HG03196 (cell line): ENCODE data around the gene RPL37.
"Not testable (repeated sequence)": the region's sequence is repeated elsewhere in the genome, so short reads cannot be mapped to it uniquely, and the experiment has no call there.

Source experiments
- ATAC-seq: cut with Tn5 transposase; IDR thresholded peaks from one replicate; pipeline ENCODE4 v1.9.1; 2021; ENCODE audit not compliant: unreplicated experiment

The RPL37 gene

GRCh38 chr5:40797273-40798011 lies 37.6 kb downstream of the RPL37 start:
- peak; percentile 43 for ATAC-seq

GRCh38 chr5:40796487-40796889 lies 38.5 kb downstream of the RPL37 start:
- ATAC-seq = no peak

GRCh38 chr5:40794877-40795276 lies 40.1 kb downstream of the RPL37 start:
- not testable (repeated sequence) for ATAC-seq

- not testable (repeated sequence) for ATAC-seq
Observed at GRCh38 chr5:40794340-40794739, 40.7 kb downstream of the RPL37 start.

- ATAC-seq = not testable (repeated sequence)
Observed at GRCh38 chr5:40792691-40793090, 42.3 kb downstream of the RPL37 start.

- ATAC-seq = no peak
Observed at GRCh38 chr5:40791715-40792139, 43.3 kb downstream of the RPL37 start.

GRCh38 chr5:40790947-40791593 lies 44.0 kb downstream of the RPL37 start:
- no peak for ATAC-seq

- not testable (repeated sequence) for ATAC-seq
Observed at GRCh38 chr5:40788941-40789340, 46.1 kb downstream of the RPL37 start.

- no peak for ATAC-seq
Observed at GRCh38 chr5:40787986-40788385, 47.0 kb downstream of the RPL37 start.

- not testable (repeated sequence) for ATAC-seq
Observed at GRCh38 chr5:40786664-40787063, 48.4 kb downstream of the RPL37 start.

- ATAC-seq = no peak
Observed at GRCh38 chr5:40784916-40785315, 50.1 kb downstream of the RPL37 start.

- no peak for ATAC-seq
Observed at GRCh38 chr5:40784027-40784653, 50.9 kb downstream of the RPL37 start.

GRCh38 chr5:40781843-40782409 lies 53.1 kb downstream of the RPL37 start:
- no peak for ATAC-seq

GRCh38 chr5:40780858-40781257 lies 54.2 kb downstream of the RPL37 start:
- no peak for ATAC-seq

- no peak for ATAC-seq
Observed at GRCh38 chr5:40780199-40780598, 54.8 kb downstream of the RPL37 start.

- ATAC-seq = no peak
Observed at GRCh38 chr5:40779561-40779960, 55.5 kb downstream of the RPL37 start.

- ATAC-seq = no peak
Observed at GRCh38 chr5:40778133-40778532, 56.9 kb downstream of the RPL37 start.

- ATAC-seq = no peak
Observed at GRCh38 chr5:40776658-40776977, 58.4 kb downstream of the RPL37 start.

- ATAC-seq = no peak
Observed at GRCh38 chr5:40775846-40776657, 59.0 kb downstream of the RPL37 start.
